Heart left ventricle (tissue), 13 donors: ENCODE data around the gene SCFD2.

ENCODE experiments used
- POLR2A ChIP-seq, 2 donors: fragments of 450-650 bp; IDR thresholded peaks; one replicate each; pipeline ENCODE4 v1.6.1; 2017; ENCODE audit warnings: antibody characterized with exemption in 2 of 2, mild to moderate bottlenecking in 2 of 2, moderate library complexity in 2 of 2
- TF ChIP-seq, protein P1 (sequence below), 12 donors: fragments of 200-600 bp; sonication (generic) in 4 of 12; IDR thresholded peaks; one replicate each; pipeline versions ENCODE4 v1.5.0 to v1.8.0; 2018 to 2022; ENCODE audit warnings: antibody characterized with exemption in 12 of 12, mild to moderate bottlenecking in 5 of 12
- donor health status: ischemic (EF 13 %, LVEDD 7.1; RV severe dilation, severe dysfunction).
- donor health status: DM: no; HTN: yes; CAD: no.
- donor health status: DM: no; HTN: no; CAD: no.
- donor health status: ischemic (EF 25% LVEDD 6.9; RV normal size, moderate dysfunction).
- donor health status: ischemic (EF 25% LVEDD 5.7; RV mildly dilated, moderate dysfunction).
- donor health status: ischemic (EF 35%, LVEDD 5.7; RV mildly dilated, moderate dysfunction).
- donor health status: nonischemic (EF 11% LVEDD 7.7; RV severe dilation, severe dysfunction).
- donor health status: DM: yes; HTN: yes; CAD: no.
- donor health status: PGD.
- donor health status: ischemic (EF 29% LVEDD 5.4; RV normal size, mild dysfunction).
- donor health status: nonischemic (EF 23%, LVEDD 6.1; RV moderate dilation, normal function).

DNA sequence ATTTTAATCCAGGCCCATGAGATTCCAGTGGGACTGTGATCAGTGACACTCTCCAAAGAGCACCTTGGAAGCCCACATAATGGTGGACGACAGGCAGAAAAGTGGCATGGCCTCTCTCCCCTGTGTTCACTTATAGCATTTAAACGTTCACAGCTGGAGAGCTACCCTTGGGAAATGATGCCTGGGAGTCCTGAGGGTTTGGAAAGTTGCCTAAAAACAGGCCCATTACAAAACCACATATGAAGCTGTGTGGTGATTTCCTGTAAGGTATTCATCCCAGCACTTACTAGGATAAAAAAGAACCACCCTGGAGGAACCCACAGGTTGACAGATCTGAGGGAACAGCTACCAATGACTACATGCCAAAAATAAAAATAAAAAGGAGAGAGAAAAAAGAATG lies 310.6 kb downstream of the SCFD2 start:
- TF ChIP-seq, protein P1, sequence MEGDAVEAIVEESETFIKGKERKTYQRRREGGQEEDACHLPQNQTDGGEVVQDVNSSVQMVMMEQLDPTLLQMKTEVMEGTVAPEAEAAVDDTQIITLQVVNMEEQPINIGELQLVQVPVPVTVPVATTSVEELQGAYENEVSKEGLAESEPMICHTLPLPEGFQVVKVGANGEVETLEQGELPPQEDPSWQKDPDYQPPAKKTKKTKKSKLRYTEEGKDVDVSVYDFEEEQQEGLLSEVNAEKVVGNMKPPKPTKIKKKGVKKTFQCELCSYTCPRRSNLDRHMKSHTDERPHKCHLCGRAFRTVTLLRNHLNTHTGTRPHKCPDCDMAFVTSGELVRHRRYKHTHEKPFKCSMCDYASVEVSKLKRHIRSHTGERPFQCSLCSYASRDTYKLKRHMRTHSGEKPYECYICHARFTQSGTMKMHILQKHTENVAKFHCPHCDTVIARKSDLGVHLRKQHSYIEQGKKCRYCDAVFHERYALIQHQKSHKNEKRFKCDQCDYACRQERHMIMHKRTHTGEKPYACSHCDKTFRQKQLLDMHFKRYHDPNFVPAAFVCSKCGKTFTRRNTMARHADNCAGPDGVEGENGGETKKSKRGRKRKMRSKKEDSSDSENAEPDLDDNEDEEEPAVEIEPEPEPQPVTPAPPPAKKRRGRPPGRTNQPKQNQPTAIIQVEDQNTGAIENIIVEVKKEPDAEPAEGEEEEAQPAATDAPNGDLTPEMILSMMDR (IDR thresholded peaks at IDR 0.05): no peak
- no peak for TF ChIP-seq POLR2A (IDR thresholded peaks at IDR 0.05)
